ENCODE results near the gene OVCA2.

The OVCA2 gene

DNA sequence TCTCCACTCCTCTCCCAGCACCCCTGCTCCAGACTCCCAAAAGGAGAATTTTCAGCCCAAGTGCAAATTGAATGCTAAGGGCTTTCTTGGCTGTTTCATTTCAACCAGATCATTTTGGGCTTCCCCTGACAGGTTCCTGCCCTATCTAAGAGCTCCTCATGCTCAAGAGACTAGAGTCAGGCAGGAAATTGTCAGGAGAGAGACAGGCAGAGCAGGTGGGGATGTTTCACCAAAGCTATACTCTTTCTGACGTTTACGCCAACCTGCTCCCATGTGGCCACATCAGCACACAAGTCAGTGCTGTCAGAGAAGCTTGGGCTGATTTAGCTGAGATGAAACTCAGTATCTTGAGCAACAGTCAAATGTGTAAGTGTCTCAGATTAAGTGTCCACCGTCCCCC, 44.5 kb downstream of the OVCA2 start:
- DNase-seq (ENCODE audit: low read depth in 2 of 2) = no peak

DNA sequence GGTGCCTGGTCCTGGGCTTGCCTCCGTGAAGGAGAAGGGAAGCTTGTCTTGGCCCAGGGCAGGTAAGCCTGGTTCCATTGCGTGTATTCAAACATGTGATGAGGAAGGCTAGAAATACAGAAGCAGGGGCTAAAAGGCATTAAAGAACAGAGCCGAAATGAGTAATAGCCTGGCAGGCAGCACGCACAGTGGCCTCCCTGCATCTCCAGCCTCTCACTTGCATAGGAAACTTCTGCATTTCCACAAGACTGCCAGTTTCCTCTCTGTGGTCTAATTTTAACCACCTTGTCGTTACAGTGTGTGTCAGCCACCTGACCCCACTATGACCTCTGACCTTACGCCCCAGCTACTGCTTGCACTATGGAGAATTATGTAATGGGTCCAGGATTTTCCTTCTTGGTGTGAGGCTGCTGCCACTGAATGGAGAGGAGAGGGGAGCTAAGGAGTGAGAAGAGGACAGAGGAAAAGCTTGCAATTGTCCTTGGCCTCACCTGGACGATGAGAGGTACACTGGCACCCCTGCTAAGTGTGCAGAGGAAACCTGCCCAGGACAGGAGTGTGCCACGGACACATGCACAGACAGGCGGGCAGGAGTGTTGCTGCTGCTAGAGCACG, 45.9 kb downstream of the OVCA2 start:
- peak in 1 of 2 donors; percentile 13 for DNase-seq (ENCODE audit: low read depth in 2 of 2)

DNA sequence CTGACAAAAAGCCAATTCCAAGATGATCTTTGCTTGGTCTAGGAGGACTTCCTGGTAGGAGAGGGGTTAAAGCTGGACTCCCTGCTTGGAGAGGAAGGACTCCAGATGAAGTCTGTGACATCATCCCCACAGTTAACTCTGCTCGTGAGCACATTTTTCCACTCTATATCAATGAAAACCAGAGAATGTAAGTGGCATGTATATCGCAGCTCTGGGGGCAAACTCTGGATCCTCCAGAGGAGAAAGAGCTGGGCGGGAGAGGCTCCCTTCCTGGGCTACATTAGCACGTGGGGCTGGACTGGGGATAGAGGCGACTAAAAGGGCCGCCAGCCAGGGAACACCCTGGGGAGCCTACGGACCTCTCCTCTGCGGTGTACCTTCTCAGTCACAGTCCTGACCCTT, 47.2 kb downstream of the OVCA2 start:
- DNase-seq (ENCODE audit: low read depth in 2 of 2) = no peak

DNA sequence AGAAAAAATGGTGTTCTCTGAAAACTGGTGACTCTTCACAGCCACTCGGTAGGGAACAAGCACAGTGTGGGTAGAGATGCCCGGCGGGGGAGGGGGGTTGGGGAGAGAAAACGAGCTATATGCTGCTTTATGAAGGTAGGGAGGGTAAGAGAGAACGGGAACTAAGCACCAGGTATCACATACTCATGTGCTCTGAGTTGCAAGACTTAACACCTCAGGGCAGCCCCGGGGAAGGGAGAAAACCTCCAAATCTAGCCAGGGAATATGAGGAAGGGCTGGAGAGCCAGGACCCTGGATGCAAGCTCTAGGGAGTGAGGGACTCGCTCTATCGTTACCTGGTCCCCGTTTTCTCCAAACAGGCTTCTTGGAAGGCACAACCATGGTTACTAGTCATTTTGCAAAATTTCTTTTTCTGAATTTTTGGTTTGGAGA, 48.4 kb downstream of the OVCA2 start:
- no peak for DNase-seq (ENCODE audit: low read depth in 2 of 2)

DNA sequence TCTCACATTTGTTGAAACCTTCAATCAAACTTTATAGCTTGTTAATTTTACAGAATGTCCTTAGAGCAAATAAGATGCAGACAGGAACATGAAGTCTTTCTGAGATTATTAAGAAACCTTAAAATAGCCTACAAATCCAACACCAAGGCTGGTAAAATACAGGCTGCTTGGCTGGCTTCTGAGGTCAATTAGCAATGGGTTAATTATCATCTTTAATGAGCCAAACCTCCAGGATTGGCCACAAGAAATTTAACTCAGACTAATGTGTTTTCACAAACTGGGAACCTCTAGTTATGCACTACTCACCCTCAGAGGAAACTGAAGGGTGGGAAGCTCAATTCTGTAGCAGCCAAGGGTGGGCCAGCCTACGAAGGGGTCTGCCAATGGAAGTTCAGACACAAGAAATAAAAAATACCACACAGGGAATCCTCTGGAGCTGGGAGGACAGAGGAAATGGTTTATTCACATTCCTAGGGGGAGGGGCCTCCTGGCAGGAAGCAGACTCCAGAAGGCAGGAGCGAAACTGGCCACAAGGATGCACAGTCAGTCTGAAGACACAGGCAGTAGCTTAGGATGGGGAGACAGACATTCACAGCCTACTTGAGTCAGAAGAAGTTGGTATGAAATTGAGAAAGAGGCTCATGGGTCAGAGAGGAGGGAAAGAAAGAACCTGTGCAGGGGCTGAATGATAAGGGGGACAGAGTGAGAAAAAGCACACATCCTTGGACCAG, 49.1 kb downstream of the OVCA2 start:
- no peak for DNase-seq (ENCODE audit: low read depth in 2 of 2)

DNA sequence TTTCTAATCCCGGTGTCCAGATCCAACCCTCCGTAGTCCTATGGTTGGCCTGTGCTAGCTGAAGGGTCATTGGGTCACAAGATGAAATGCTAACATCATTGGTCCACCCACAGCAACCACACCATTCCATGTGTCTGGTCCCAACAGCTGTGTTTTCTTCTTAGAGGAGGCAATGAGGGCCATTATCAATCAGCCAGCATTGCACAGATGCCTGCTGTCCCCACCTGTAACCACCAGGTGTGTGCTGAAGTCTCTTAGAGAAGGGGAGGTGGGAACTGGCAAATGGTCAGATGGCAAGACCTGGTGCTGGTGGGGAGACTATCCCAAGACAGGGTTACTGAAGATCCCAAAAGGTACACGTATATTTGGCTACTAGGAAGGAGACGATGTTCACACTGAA, 50.4 kb downstream of the OVCA2 start:
- no peak for DNase-seq (ENCODE audit: low read depth in 2 of 2)
